Fibroblast of lung (primary cell): ENCODE measurements around the gene CALN1. TPM values are rescaled to one million over a fixed set of nuclear protein-coding genes. Genes with fewer than 3 reads are reported as not detected.

ENCODE experiments used
- DNase-seq, 2 donors: peaks; one replicate each; pipeline versions ENCODE4 v3.0.0 to v3.0.0-alpha.2; 2010; ENCODE audit warnings: low read depth in 2 of 2
- H2AFZ ChIP-seq: 2 replicates; pipeline ENCODE4 v1.5.1; 2012; ENCODE audit warnings: low read length, control low read depth, inconsistent platforms
- H3K27ac ChIP-seq: 2 replicates; pipeline ENCODE4 v1.5.1; 2011; ENCODE audit warnings: low read length, control low read depth; ENCODE audit not compliant: insufficient read depth
- H3K27me3 ChIP-seq: 2 replicates; pipeline ENCODE4 v1.5.1; 2011; ENCODE audit warnings: mild to moderate bottlenecking, low read length; ENCODE audit not compliant: control insufficient read depth, insufficient read depth
- H3K36me3 ChIP-seq: 2 replicates; pipeline ENCODE4 v1.5.1; 2011; ENCODE audit warnings: low read length; ENCODE audit not compliant: control insufficient read depth, insufficient read depth
- H3K4me1 ChIP-seq: 2 replicates; pipeline ENCODE4 v1.5.1; 2011; ENCODE audit warnings: low read length; ENCODE audit not compliant: control insufficient read depth, insufficient read depth; ENCODE audit errors: extremely low read depth
- H3K4me2 ChIP-seq: 2 replicates; pipeline ENCODE4 v1.5.1; 2011; ENCODE audit warnings: low read length, control low read depth; ENCODE audit not compliant: insufficient read depth; ENCODE audit errors: extremely low read depth
- H3K4me3 ChIP-seq, 4 experiments: fragments of 200-600 bp in 1 of 4; sonication (generic) in 1 of 4; replicated peaks in 1 of 4; 2 replicates each; pipeline ENCODE4 v1.5.1; 2011 to 2016; ENCODE audit warnings: low read length in 4 of 4, low read depth in 3 of 4, mild to moderate bottlenecking in 3 of 4, control low read depth in 2 of 4, inconsistent platforms in 1 of 4, mixed read lengths in 1 of 4; ENCODE audit not compliant: insufficient read depth in 1 of 4; ENCODE audit errors: control extremely low read depth in 1 of 4
- H3K79me2 ChIP-seq: 2 replicates; pipeline ENCODE4 v1.5.1; 2012; ENCODE audit warnings: mild to moderate bottlenecking, low read length, inconsistent platforms; ENCODE audit not compliant: control insufficient read depth, insufficient read depth
- H3K9ac ChIP-seq: 2 replicates; pipeline ENCODE4 v1.5.1; 2011; ENCODE audit warnings: mild to moderate bottlenecking, low read length, control low read depth; ENCODE audit not compliant: insufficient read depth
- H3K9me3 ChIP-seq: 2 replicates; pipeline ENCODE4 v1.5.1; 2012; ENCODE audit warnings: low read depth, low read length; ENCODE audit not compliant: control insufficient read depth, insufficient read depth
- H4K20me1 ChIP-seq: 2 replicates; pipeline ENCODE4 v1.5.1; 2011; ENCODE audit warnings: low read length; ENCODE audit not compliant: control insufficient read depth, insufficient read depth; ENCODE audit errors: extremely low read depth
- CTCF ChIP-seq, 2 donors: IDR thresholded peaks in 1 of 2; conservative IDR thresholded peaks in 1 of 2; 1 replicate in 1 of 2; 2 replicates in 1 of 2; pipeline ENCODE4 v1.5.1; 2011 to 2012; ENCODE audit warnings: low read length in 2 of 2, control low read depth in 1 of 2, inconsistent platforms in 1 of 2, low read depth in 1 of 2, mild to moderate bottlenecking in 1 of 2
- EZH2 ChIP-seq: IDR thresholded peaks from 2 replicates; pipeline ENCODE4 v1.5.1; 2012; ENCODE audit warnings: low read length, control low read depth, mild to moderate bottlenecking; ENCODE audit errors: missing control alignments
- polyA plus RNA-seq, 2 donors: library from polyadenylated mRNA; depleted of rRNA in 1 of 2; stranded (reverse) in 1 of 2; unstranded in 1 of 2; fragments of >200 nt; gene quantifications; 2 replicates each; pipeline ENCODE4 v1.2.1, GENCODE V29; 2011 to 2012; ENCODE audit warnings: missing spikeins in 1 of 2
- total RNA-seq: library from RNA; depleted of rRNA; stranded (reverse); fragments of >200 nt; gene quantifications from 2 replicates; pipeline ENCODE4 v1.2.1, GENCODE V29; 2014

CALN1 gene
- total and polyA plus RNA-seq, 2 donors (not counting 1 experiment from before 2014, with no cell fraction given): not detected

- H3K9ac ChIP-seq: no peak overlapping the region
- H3K4me3 ChIP-seq: no peak overlapping the region
- no peak overlapping the region for H2AFZ ChIP-seq
- H3K79me2 ChIP-seq: no peaks in the 10 kb centered on the region
- H4K20me1 ChIP-seq: no peaks in the 10 kb centered on the region
- H3K27me3 ChIP-seq: no peaks in the 10 kb centered on the region
- H3K4me2 ChIP-seq: no peak overlapping the region
- no peaks in the 10 kb centered on the region for H3K4me1 ChIP-seq
- no peaks in the 10 kb centered on the region for H3K36me3 ChIP-seq
- DNase-seq: no peak
- no peak overlapping the region for H3K27ac ChIP-seq
- TF ChIP-seq EZH2: no peak
- no peak for TF ChIP-seq CTCF (conservative IDR thresholded peaks at IDR 0.05 in 1 of 2, IDR thresholded peaks at IDR 0.05 in 1 of 2; ENCODE audit: low read depth in 1 of 2, low read length in 2 of 2)
- H3K9me3 ChIP-seq: no peaks in the 10 kb centered on the region
Observed at GRCh38 chr7:72016574-72016973, 395.6 kb downstream of the CALN1 start.

GRCh38 chr7:72015136-72015535, 397.0 kb downstream of the CALN1 start:
- H3K9ac ChIP-seq: no peak overlapping the region
- H3K79me2 ChIP-seq: no peaks in the 10 kb centered on the region
- H2AFZ ChIP-seq: no peak overlapping the region
- H3K27me3 ChIP-seq: no peaks in the 10 kb centered on the region
- DNase-seq: no peak
- H3K4me1 ChIP-seq: no peaks in the 10 kb centered on the region
- no peaks in the 10 kb centered on the region for H3K36me3 ChIP-seq
- H3K9me3 ChIP-seq: no peaks in the 10 kb centered on the region
- TF ChIP-seq CTCF (conservative IDR thresholded peaks at IDR 0.05 in 1 of 2, IDR thresholded peaks at IDR 0.05 in 1 of 2; ENCODE audit: low read depth in 1 of 2, low read length in 2 of 2): no peak
- TF ChIP-seq EZH2: no peak
- no peaks in the 10 kb centered on the region for H4K20me1 ChIP-seq
- H3K4me3 ChIP-seq: no peak overlapping the region
- no peak overlapping the region for H3K4me2 ChIP-seq
- no peak overlapping the region for H3K27ac ChIP-seq

- no peaks in the 10 kb centered on the region for H3K4me1 ChIP-seq
- H3K36me3 ChIP-seq: no peaks in the 10 kb centered on the region
- H4K20me1 ChIP-seq: no peaks in the 10 kb centered on the region
- no peak overlapping the region for H2AFZ ChIP-seq
- H3K27ac ChIP-seq: no peak overlapping the region
- H3K9me3 ChIP-seq: no peaks in the 10 kb centered on the region
- H3K4me3 ChIP-seq: no peak overlapping the region
- no peak overlapping the region for H3K4me2 ChIP-seq
- no peaks in the 10 kb centered on the region for H3K27me3 ChIP-seq
- DNase-seq: no peak
- TF ChIP-seq CTCF (conservative IDR thresholded peaks at IDR 0.05 in 1 of 2, IDR thresholded peaks at IDR 0.05 in 1 of 2; ENCODE audit: low read depth in 1 of 2, low read length in 2 of 2): no peak
- TF ChIP-seq EZH2: no peak
- no peaks in the 10 kb centered on the region for H3K79me2 ChIP-seq
- H3K9ac ChIP-seq: no peak overlapping the region
Observed at GRCh38 chr7:72007018-72007417, 405.1 kb downstream of the CALN1 start.
